K562 (cell line): ENCODE measurements around the gene CEP250. TPM values are rescaled to one million over a fixed set of nuclear protein-coding genes. Genes with fewer than 3 reads are reported as not detected.

Experiments used
- CREB3L1 ChIP-seq: fragments of 450-650 bp; IDR thresholded peaks from 2 replicates; pipeline ENCODE4 v1.6.1; 2014; ENCODE audit warnings: low read depth, mild to moderate bottlenecking, moderate library complexity, borderline replicate concordance
- CREM ChIP-seq: IDR thresholded peaks from 2 replicates; pipeline ENCODE4 v1.6.1; 2014; ENCODE audit warnings: antibody characterized with exemption, low read depth
- MAX ChIP-seq: sonication (generic); formaldehyde crosslinking; IDR thresholded peaks from 2 replicates; pipeline ENCODE4 v1.9.0; 2022; ENCODE audit warnings: mild to moderate bottlenecking, missing genetic modification reagents
- MTA2 ChIP-seq: fragments of 450-650 bp; IDR thresholded peaks from 2 replicates; pipeline ENCODE4 v1.6.1; 2016; ENCODE audit warnings: low read depth
- NCOR1 ChIP-seq: fragments of 450-650 bp; IDR thresholded peaks from 2 replicates; pipeline ENCODE4 v1.6.1; 2016; ENCODE audit warnings: mild to moderate bottlenecking, moderate library complexity
- NFIC ChIP-seq: fragments of 450-650 bp; IDR thresholded peaks from 2 replicates; pipeline ENCODE4 v1.6.1; 2017; ENCODE audit warnings: mild to moderate bottlenecking, inconsistent platforms
- SMAD4 ChIP-seq: fragments of 250-450 bp; sonication (Bioruptor Pico); conservative IDR thresholded peaks from 2 replicates; pipeline ENCODE4 v1.8.0; 2021; ENCODE audit warnings: inconsistent platforms, mild to moderate bottlenecking, moderate library complexity
- SMARCA4 ChIP-seq: fragments of 450-650 bp; IDR thresholded peaks from 2 replicates; pipeline ENCODE4 v1.6.1; 2016
- SOX6 ChIP-seq: fragments of 450-650 bp; IDR thresholded peaks from 2 replicates; pipeline ENCODE4 v1.6.1; 2014; ENCODE audit warnings: mild to moderate bottlenecking
- SREBF2 ChIP-seq: sonication (generic); formaldehyde crosslinking; IDR thresholded peaks from 2 replicates; pipeline ENCODE4 v1.4.0; 2020; ENCODE audit warnings: mild to moderate bottlenecking, missing genetic modification reagents
- STAT5A ChIP-seq: IDR thresholded peaks from 2 replicates; pipeline ENCODE4 v1.6.1; 2012; ENCODE audit warnings: low read length, inconsistent platforms, borderline replicate concordance
- TAL1 ChIP-seq: fragments of 450-650 bp; IDR thresholded peaks from 2 replicates; pipeline ENCODE4 v1.6.1; 2016; ENCODE audit warnings: mild to moderate bottlenecking
- TEAD4 ChIP-seq, 2 experiments: sonication (generic) in 1 of 2; formaldehyde crosslinking in 1 of 2; IDR thresholded peaks; 2 replicates each; pipeline versions ENCODE4 v1.6.1 to v1.8.0; 2012 to 2022; ENCODE audit warnings: borderline replicate concordance in 1 of 2, inconsistent platforms in 1 of 2, low read length in 1 of 2, mild to moderate bottlenecking in 1 of 2, missing genetic modification reagents in 1 of 2
- ZNF699 ChIP-seq: fragments of 250-450 bp; sonication (Bioruptor Pico); IDR thresholded peaks from 2 replicates; pipeline ENCODE4 v1.8.0; 2021; ENCODE audit warnings: mild to moderate bottlenecking, moderate library complexity; ENCODE audit not compliant: insufficient replicate concordance
- polyA plus RNA-seq, 8 experiments: library from polyadenylated mRNA; depleted of rRNA in 4 of 8; stranded (reverse) in 5 of 8; unstranded in 3 of 8; fragments of >200 nt; fragmentation: Nextera tagmentation in 2 of 8; fragmentation: Illumina TruSeq in 1 of 8; extraction: Ambion mirVana in 2 of 8; extraction: Trizol in 1 of 8; gene quantifications; 2 replicates each; pipeline versions ENCODE4 v1.2.1 to v1.2.3, GENCODE V29; 2011 to 2014; ENCODE audit warnings: inconsistent platforms in 1 of 8, missing spikeins in 1 of 8
- total RNA-seq, 7 experiments: library from RNA; depleted of rRNA in 6 of 7; stranded (reverse); fragments of >200 nt in 6 of 7; fragmentation: Illumina TruSeq in 2 of 7; extraction: Trizol in 2 of 7; gene quantifications; 2 replicates each; pipeline versions ENCODE4 v1.2.1 to v1.2.3, GENCODE V29; 2011 to 2021; ENCODE audit warnings: low replicate concordance in 1 of 7
- TF ChIP-seq, protein P1 (sequence below): fragments of 200-800 bp; sonication (Bioruptor generic); IDR thresholded peaks from 2 replicates; pipeline ENCODE4 v1.6.1; 2017; ENCODE audit warnings: missing genetic modification characterization, missing compliant biosample characterization
- TF ChIP-seq, protein P2 (sequence below): fragments of 250-450 bp; sonication (Bioruptor Pico); IDR thresholded peaks from 2 replicates; pipeline ENCODE4 v1.4.0; 2020

Gene CEP250
- total and polyA plus RNA-seq, 9 of the 15 experiments (the other 6 are each of a cell fraction or from before 2014, with no cell fraction given) = 2.5 to 41.9 (median 20.5) TPM

GRCh38 chr20:35462351-35462750 is 7.0 kb downstream of the CEP250 start (continued):
- TF ChIP-seq CREB3L1 = no peak
- peak; percentile 66; the same call in 1 of the 2 replicates for TF ChIP-seq STAT5A
- peak; percentile 68 for TF ChIP-seq NCOR1
- TF ChIP-seq MAX = peak; percentile 47; the same call in 1 of the 2 replicates
- no peak for TF ChIP-seq SREBF2 (CRISPR knock-in tag)
- TF ChIP-seq NFIC = peak; percentile 56; the same call in 1 of the 2 replicates
- peak; percentile 69 for TF ChIP-seq MTA2
- peak; percentile 83 for TF ChIP-seq TAL1
- peak; percentile 51; the same call in 1 of the 2 replicates for TF ChIP-seq CREM
- peak; percentile 80 for TF ChIP-seq SMARCA4
- TF ChIP-seq, protein P1, sequence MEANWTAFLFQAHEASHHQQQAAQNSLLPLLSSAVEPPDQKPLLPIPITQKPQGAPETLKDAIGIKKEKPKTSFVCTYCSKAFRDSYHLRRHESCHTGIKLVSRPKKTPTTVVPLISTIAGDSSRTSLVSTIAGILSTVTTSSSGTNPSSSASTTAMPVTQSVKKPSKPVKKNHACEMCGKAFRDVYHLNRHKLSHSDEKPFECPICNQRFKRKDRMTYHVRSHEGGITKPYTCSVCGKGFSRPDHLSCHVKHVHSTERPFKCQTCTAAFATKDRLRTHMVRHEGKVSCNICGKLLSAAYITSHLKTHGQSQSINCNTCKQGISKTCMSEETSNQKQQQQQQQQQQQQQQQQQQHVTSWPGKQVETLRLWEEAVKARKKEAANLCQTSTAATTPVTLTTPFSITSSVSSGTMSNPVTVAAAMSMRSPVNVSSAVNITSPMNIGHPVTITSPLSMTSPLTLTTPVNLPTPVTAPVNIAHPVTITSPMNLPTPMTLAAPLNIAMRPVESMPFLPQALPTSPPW = peak; percentile 50
- TF ChIP-seq, protein P2, sequence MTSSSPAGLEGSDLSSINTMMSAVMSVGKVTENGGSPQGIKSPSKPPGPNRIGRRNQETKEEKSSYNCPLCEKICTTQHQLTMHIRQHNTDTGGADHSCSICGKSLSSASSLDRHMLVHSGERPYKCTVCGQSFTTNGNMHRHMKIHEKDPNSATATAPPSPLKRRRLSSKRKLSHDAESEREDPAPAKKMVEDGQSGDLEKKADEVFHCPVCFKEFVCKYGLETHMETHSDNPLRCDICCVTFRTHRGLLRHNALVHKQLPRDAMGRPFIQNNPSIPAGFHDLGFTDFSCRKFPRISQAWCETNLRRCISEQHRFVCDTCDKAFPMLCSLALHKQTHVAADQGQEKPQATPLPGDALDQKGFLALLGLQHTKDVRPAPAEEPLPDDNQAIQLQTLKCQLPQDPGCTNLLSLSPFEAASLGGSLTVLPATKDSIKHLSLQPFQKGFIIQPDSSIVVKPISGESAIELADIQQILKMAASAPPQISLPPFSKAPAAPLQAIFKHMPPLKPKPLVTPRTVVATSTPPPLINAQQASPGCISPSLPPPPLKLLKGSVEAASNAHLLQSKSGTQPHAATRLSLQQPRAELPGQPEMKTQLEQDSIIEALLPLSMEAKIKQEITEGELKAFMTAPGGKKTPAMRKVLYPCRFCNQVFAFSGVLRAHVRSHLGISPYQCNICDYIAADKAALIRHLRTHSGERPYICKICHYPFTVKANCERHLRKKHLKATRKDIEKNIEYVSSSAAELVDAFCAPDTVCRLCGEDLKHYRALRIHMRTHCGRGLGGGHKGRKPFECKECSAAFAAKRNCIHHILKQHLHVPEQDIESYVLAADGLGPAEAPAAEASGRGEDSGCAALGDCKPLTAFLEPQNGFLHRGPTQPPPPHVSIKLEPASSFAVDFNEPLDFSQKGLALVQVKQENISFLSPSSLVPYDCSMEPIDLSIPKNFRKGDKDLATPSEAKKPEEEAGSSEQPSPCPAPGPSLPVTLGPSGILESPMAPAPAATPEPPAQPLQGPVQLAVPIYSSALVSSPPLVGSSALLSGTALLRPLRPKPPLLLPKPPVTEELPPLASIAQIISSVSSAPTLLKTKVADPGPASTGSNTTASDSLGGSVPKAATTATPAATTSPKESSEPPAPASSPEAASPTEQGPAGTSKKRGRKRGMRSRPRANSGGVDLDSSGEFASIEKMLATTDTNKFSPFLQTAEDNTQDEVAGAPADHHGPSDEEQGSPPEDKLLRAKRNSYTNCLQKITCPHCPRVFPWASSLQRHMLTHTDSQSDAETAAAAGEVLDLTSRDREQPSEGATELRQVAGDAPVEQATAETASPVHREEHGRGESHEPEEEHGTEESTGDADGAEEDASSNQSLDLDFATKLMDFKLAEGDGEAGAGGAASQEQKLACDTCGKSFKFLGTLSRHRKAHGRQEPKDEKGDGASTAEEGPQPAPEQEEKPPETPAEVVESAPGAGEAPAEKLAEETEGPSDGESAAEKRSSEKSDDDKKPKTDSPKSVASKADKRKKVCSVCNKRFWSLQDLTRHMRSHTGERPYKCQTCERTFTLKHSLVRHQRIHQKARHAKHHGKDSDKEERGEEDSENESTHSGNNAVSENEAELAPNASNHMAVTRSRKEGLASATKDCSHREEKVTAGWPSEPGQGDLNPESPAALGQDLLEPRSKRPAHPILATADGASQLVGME (CRISPR knock-in tag) = no peak
- peak; percentile 87 for TF ChIP-seq TEAD4 (IDR thresholded peaks at IDR 0.05; ENCODE audit: low read length)
- no peak for TF ChIP-seq TEAD4 (CRISPR knock-in tag; IDR thresholded peaks at IDR 0.05; ENCODE audit: borderline replicate concordance)
- TF ChIP-seq SOX6 = peak; percentile 52
- 0 out of 2 replicates have a peak, but pooled peaks have one; percentile 51 for TF ChIP-seq SMAD4 (CRISPR knock-in tag)
- no peak for TF ChIP-seq ZNF699 (CRISPR knock-in tag)
